Right cardiac atrium (tissue), 5 donors: ENCODE measurements around the gene CASZ1. TPM values are rescaled to one million over a fixed set of nuclear protein-coding genes. Genes with fewer than 3 reads are reported as not detected.
A peak's percentile ranks its signal among the peaks of the same experiment; 100 is the strongest.

ENCODE experiments used
- ATAC-seq, 2 donors: fragments of 200-7000 bp; cut with Tn5 transposase; one replicate each; pipeline versions ENCODE4 v1.8.0 to v1.9.1; 2020; ENCODE audit warnings: moderate library complexity in 2 of 2, mild to moderate bottlenecking in 1 of 2
- DNase-seq, 3 donors: peaks; one replicate each; pipeline ENCODE4 v3.0.0-alpha.2; 2020
- H3K27ac ChIP-seq: one replicate; pipeline ENCODE4 v1.5.1; 2013; ENCODE audit warnings: mild to moderate bottlenecking, low read length, control low read depth, moderate library complexity
- H3K27me3 ChIP-seq: one replicate; pipeline ENCODE4 v1.6.1; 2013; ENCODE audit not compliant: control insufficient read depth, insufficient read depth
- H3K4me1 ChIP-seq: one replicate; pipeline ENCODE4 v1.6.1; 2013; ENCODE audit warnings: low read length; ENCODE audit not compliant: control insufficient read depth, insufficient read depth
- H3K4me3 ChIP-seq: one replicate; pipeline ENCODE4 v1.5.1; 2013; ENCODE audit warnings: low read length, control low read depth
- H3K9me3 ChIP-seq: one replicate; pipeline ENCODE4 v1.6.1; 2013; ENCODE audit warnings: low read length; ENCODE audit not compliant: control insufficient read depth
- WGBS: extraction: QIAGEN DNeasy Blood & Tissue Kit; methylation state at CpG from one replicate; pipeline ENCODE4 v1.1.7; 2013; 5-methylcytosine and 5-hydroxymethylcytosine counted together
- intact Hi-C, 4 donors: fragments of 100-400 bp; cut with DNase I; formaldehyde crosslinking; loops; one replicate each; pipeline versions ENCODE4 v1.11.0 to v1.14.0; 2022 to 2023
- polyA plus RNA-seq: library from polyadenylated mRNA; stranded (reverse); fragments of 200-250 nt; gene quantifications from one replicate; pipeline ENCODE4 v1.2.3, GENCODE V29; 2013
- total RNA-seq, 4 donors: library from RNA; stranded (reverse); fragmentation: NEBNext Ultra II Directional; extraction: Animal tissue kit (Norgen Biotek cat#: 25700); gene quantifications; one replicate each; pipeline ENCODE4 v1.2.1, GENCODE V29; 2021
- donor health status: healthy with polysubstance abuse.
- donor health status: DM: no; HTN: yes; CAD: no.
- donor health status: DM: no; HTN: no; CAD: no.
- donor health status: DM: no; HTN: yes; CAD: no; lungs with severe emphysema.
- donor health status: DM: yes; HTN: yes; CAD: no.

CASZ1 gene
- total and polyA plus RNA-seq, 5 donors, result 24.2 to 98.9 (median 54.5) TPM

GRCh38 chr1:10771789-10772188 is 24.7 kb downstream of the CASZ1 start:
- whole genome bisulfite sequencing, result 56% methylated on average over 8 of the region's 8 CpGs
- ATAC-seq (no peak), DNase-seq (peak in 1 of 3 donors; percentile 32)
- Histone ChIP-seq H3K4me3 (no peak overlapping the region), H3K4me1 (peaks cover 6% of the 10 kb centered on the region), H3K27me3 (no peaks in the 10 kb centered on the region), H3K27ac (no peak overlapping the region), H3K9me3 (no peaks in the 10 kb centered on the region)
- intact Hi-C loops, result no loop called here

- intact Hi-C loops, result no loop called here
- DNase-seq, result peak in 1 of 3 donors; percentile 50
- Histone ChIP-seq H3K9me3 (no peaks in the 10 kb centered on the region), H3K27ac (no peak overlapping the region), H3K4me1 (peaks cover 21% of the 10 kb centered on the region), H3K4me3 (no peak overlapping the region), H3K27me3 (no peaks in the 10 kb centered on the region)
- WGBS, result 93% methylated on average over 7 of the region's 7 CpGs
- ATAC-seq, result no peak
These were observed 27.9 kb downstream of the CASZ1 start for GRCh38 chr1:10768552-10768951.

- H3K27ac ChIP-seq, result no peak overlapping the region
- H3K9me3 ChIP-seq, result no peaks in the 10 kb centered on the region
- H3K4me3 ChIP-seq, result no peak overlapping the region
- peaks cover 27% of the 10 kb centered on the region for H3K4me1 ChIP-seq
- no peak for ATAC-seq
- no peaks in the 10 kb centered on the region for H3K27me3 ChIP-seq
- DNase-seq, result peak in 1 of 3 donors; percentile 35
- 72% methylated on average over 9 of the region's 9 CpGs for WGBS
- intact Hi-C loops, result no loop called here
These were observed 29.2 kb downstream of the CASZ1 start for GRCh38 chr1:10767282-10767681.

- Histone ChIP-seq H3K4me3 (no peak overlapping the region), H3K4me1 (peaks cover 33% of the 10 kb centered on the region), H3K27me3 (no peaks in the 10 kb centered on the region), H3K9me3 (no peaks in the 10 kb centered on the region), H3K27ac (peak overlapping the region; percentile 35)
- WGBS, result 44% methylated on average over 17 of the region's 17 CpGs
- intact Hi-C loops, result no loop called here
- DNase-seq (peak in 2 of 3 donors; percentile 23 to 52), ATAC-seq (peak; percentile 32 to 49)
These were observed 30.5 kb downstream of the CASZ1 start for GRCh38 chr1:10765734-10766478.

- no peak overlapping the region for H3K4me3 ChIP-seq
- 52% methylated on average over 15 of the region's 15 CpGs for WGBS
- H3K4me1 ChIP-seq, result peaks cover 35% of the 10 kb centered on the region
- H3K9me3 ChIP-seq, result no peaks in the 10 kb centered on the region
- H3K27me3 ChIP-seq, result no peaks in the 10 kb centered on the region
- intact Hi-C loops, result no loop called here
- peak in 2 of 3 donors; percentile 24 to 34 for DNase-seq
- no peak for ATAC-seq
- H3K27ac ChIP-seq, result no peak overlapping the region
These were observed 31.1 kb downstream of the CASZ1 start for GRCh38 chr1:10765304-10765703.

- intact Hi-C loops, result no loop called here
- ATAC-seq (no peak), DNase-seq (peak in 2 of 3 donors; percentile 19 to 20)
- 69% methylated on average over 6 of the region's 6 CpGs for WGBS
- H3K9me3 ChIP-seq, result no peaks in the 10 kb centered on the region
- H3K27ac ChIP-seq, result no peak overlapping the region
- peaks cover 35% of the 10 kb centered on the region for H3K4me1 ChIP-seq
- no peaks in the 10 kb centered on the region for H3K27me3 ChIP-seq
- H3K4me3 ChIP-seq, result no peak overlapping the region
These were observed 32.1 kb downstream of the CASZ1 start for GRCh38 chr1:10764296-10764798.

- no peak for ATAC-seq
- intact Hi-C loops, result no loop called here
These were observed 33.6 kb downstream of the CASZ1 start for GRCh38 chr1:10762875-10763274.

GRCh38 chr1:10762153-10762523 is 34.3 kb downstream of the CASZ1 start:
- 42% methylated on average over 6 of the region's 6 CpGs for WGBS
- ATAC-seq (peak; percentile 22 to 29), DNase-seq (peak in 1 of 3 donors; percentile 64)
- Histone ChIP-seq H3K4me1 (peaks cover 38% of the 10 kb centered on the region), H3K4me3 (no peak overlapping the region), H3K9me3 (no peaks in the 10 kb centered on the region), H3K27me3 (no peaks in the 10 kb centered on the region), H3K27ac (peak overlapping the region; percentile 62)
- intact Hi-C loops, result no loop called here

More at GRCh38 chr1:10762875-10763274, 33.6 kb downstream of the CASZ1 start:
- Histone ChIP-seq H3K27me3 (no peaks in the 10 kb centered on the region), H3K27ac (peak overlapping the region; percentile 62), H3K4me3 (no peak overlapping the region), H3K4me1 (peaks cover 37% of the 10 kb centered on the region), H3K9me3 (no peaks in the 10 kb centered on the region)
- DNase-seq, result peak in 2 of 3 donors; percentile 30 to 33
- 83% methylated on average over 12 of the region's 12 CpGs for WGBS

- Histone ChIP-seq H3K4me1 (peaks cover 43% of the 10 kb centered on the region), H3K9me3 (no peaks in the 10 kb centered on the region), H3K4me3 (no peak overlapping the region), H3K27me3 (no peaks in the 10 kb centered on the region), H3K27ac (peak overlapping the region; percentile 62)
- WGBS, result 47% methylated on average over 23 of the region's 23 CpGs
- ATAC-seq (peak; percentile 19 to 25), DNase-seq (peak in 2 of 3 donors; percentile 45 to 65)
- intact Hi-C loops, result no loop called here
These were observed 34.8 kb downstream of the CASZ1 start for GRCh38 chr1:10761503-10762152.

GRCh38 chr1:10760566-10761502 is 35.6 kb downstream of the CASZ1 start:
- ATAC-seq (no peak), DNase-seq (peak in 2 of 3 donors; percentile 4 to 25)
- H3K9me3 ChIP-seq, result no peaks in the 10 kb centered on the region
- no peak overlapping the region for H3K27ac ChIP-seq
- no peak overlapping the region for H3K4me3 ChIP-seq
- H3K4me1 ChIP-seq, result peaks cover 41% of the 10 kb centered on the region
- WGBS, result 83% methylated on average over 17 of the region's 17 CpGs
- no peaks in the 10 kb centered on the region for H3K27me3 ChIP-seq
- intact Hi-C loops, result no loop called here
